Effector memory CD8-positive, alpha-beta T cell (primary cell): ENCODE data around the gene MED13L.

ENCODE experiments used
- ATAC-seq: fragments of 150-1000 bp; cut with Tn5 transposase; replicated peaks from 2 replicates; pipeline ENCODE4 v1.10.0; 2021; ENCODE audit warnings: mild to moderate bottlenecking, moderate library complexity
- DNase-seq, 3 experiments: peaks; one replicate each; pipeline ENCODE4 v3.0.0; 2021
- H3K27ac Mint-ChIP-seq, 2 donors: one replicate each; pipeline ENCODE4 v1.8.0; 2022; ENCODE audit warnings: mild to moderate bottlenecking in 2 of 2, mixed read lengths in 2 of 2, moderate library complexity in 2 of 2
- H3K27me3 Mint-ChIP-seq, 2 donors: one replicate each; pipeline ENCODE4 v1.8.0; 2022; ENCODE audit warnings: mixed read lengths in 2 of 2
- H3K36me3 Mint-ChIP-seq: one replicate; pipeline ENCODE4 v1.8.0; 2022; ENCODE audit warnings: mild to moderate bottlenecking, moderate library complexity, mixed read lengths; ENCODE audit not compliant: insufficient read depth
- H3K4me1 Mint-ChIP-seq, 2 donors: one replicate each; pipeline ENCODE4 v1.8.0; 2022; ENCODE audit warnings: low read depth in 2 of 2, mixed read lengths in 2 of 2
- H3K4me3 Mint-ChIP-seq, 2 donors: one replicate each; pipeline ENCODE4 v1.8.0; 2022; ENCODE audit warnings: mild to moderate bottlenecking in 2 of 2, mixed read lengths in 2 of 2, moderate library complexity in 2 of 2
- H3K9me3 Mint-ChIP-seq, 2 donors: one replicate each; pipeline ENCODE4 v1.8.0; 2022; ENCODE audit warnings: mixed read lengths in 2 of 2

MED13L gene

GRCh38 chr12:116217045-116217735, 60.3 kb downstream of the MED13L start:
- no peaks in the 10 kb centered on the region for H3K36me3 Mint-ChIP-seq
- no peaks in the 10 kb centered on the region for H3K27me3 Mint-ChIP-seq
- DNase-seq: no peak
- peaks cover 42 to 47% of the 10 kb centered on the region in 2 donors for H3K4me1 Mint-ChIP-seq
- no peak for ATAC-seq
- H3K4me3 Mint-ChIP-seq: no peak overlapping the region
- H3K27ac Mint-ChIP-seq: peak overlapping the region in 1 of 2 donors; percentile 39
- H3K9me3 Mint-ChIP-seq: no peaks in the 10 kb centered on the region

GRCh38 chr12:116216022-116216756, 61.3 kb downstream of the MED13L start:
- H3K36me3 Mint-ChIP-seq: no peaks in the 10 kb centered on the region
- H3K4me3 Mint-ChIP-seq: peak overlapping the region in 1 of 2 donors; percentile 3
- no peaks in the 10 kb centered on the region for H3K27me3 Mint-ChIP-seq
- H3K4me1 Mint-ChIP-seq: peaks cover 42 to 47% of the 10 kb centered on the region in 2 donors
- no peaks in the 10 kb centered on the region for H3K9me3 Mint-ChIP-seq
- DNase-seq (no peak), ATAC-seq (no peak)
- H3K27ac Mint-ChIP-seq: peak overlapping the region in 1 of 2 donors; percentile 27

- H3K27ac Mint-ChIP-seq: no peak overlapping the region
- no peaks in the 10 kb centered on the region for H3K9me3 Mint-ChIP-seq
- no peak overlapping the region for H3K4me3 Mint-ChIP-seq
- ATAC-seq: no peak
- H3K27me3 Mint-ChIP-seq: no peaks in the 10 kb centered on the region
- peaks cover 48 to 58% of the 10 kb centered on the region in 2 donors for H3K4me1 Mint-ChIP-seq
- no peaks in the 10 kb centered on the region for H3K36me3 Mint-ChIP-seq
- DNase-seq: no peak
Observed at GRCh38 chr12:116215023-116215422, 62.5 kb downstream of the MED13L start.

- no peak overlapping the region for H3K27ac Mint-ChIP-seq
- DNase-seq (no peak), ATAC-seq (no peak)
- peaks cover 54 to 67% of the 10 kb centered on the region in 2 donors for H3K4me1 Mint-ChIP-seq
- H3K27me3 Mint-ChIP-seq: no peaks in the 10 kb centered on the region
- no peaks in the 10 kb centered on the region for H3K36me3 Mint-ChIP-seq
- no peaks in the 10 kb centered on the region for H3K9me3 Mint-ChIP-seq
- no peak overlapping the region for H3K4me3 Mint-ChIP-seq
Observed at GRCh38 chr12:116213885-116214527, 63.5 kb downstream of the MED13L start.

- ATAC-seq: no peak
- H3K4me1 Mint-ChIP-seq: peaks cover 50 to 64% of the 10 kb centered on the region in 2 donors
- no peaks in the 10 kb centered on the region for H3K36me3 Mint-ChIP-seq
- DNase-seq: no peak
- H3K27me3 Mint-ChIP-seq: no peaks in the 10 kb centered on the region
- H3K27ac Mint-ChIP-seq: no peak overlapping the region
- no peaks in the 10 kb centered on the region for H3K9me3 Mint-ChIP-seq
- H3K4me3 Mint-ChIP-seq: no peak overlapping the region
Observed at GRCh38 chr12:116213014-116213413, 64.5 kb downstream of the MED13L start.

GRCh38 chr12:116210762-116211161, 66.7 kb downstream of the MED13L start:
- DNase-seq (no peak), ATAC-seq (no peak)
- H3K4me1 Mint-ChIP-seq: peaks cover 37 to 53% of the 10 kb centered on the region in 2 donors
- H3K27me3 Mint-ChIP-seq: no peaks in the 10 kb centered on the region
- H3K36me3 Mint-ChIP-seq: no peaks in the 10 kb centered on the region
- peak overlapping the region in 1 of 2 donors; percentile 9 for H3K27ac Mint-ChIP-seq
- no peak overlapping the region for H3K4me3 Mint-ChIP-seq
- no peaks in the 10 kb centered on the region for H3K9me3 Mint-ChIP-seq

GRCh38 chr12:116210131-116210530, 67.4 kb downstream of the MED13L start:
- H3K27ac Mint-ChIP-seq: no peak overlapping the region
- DNase-seq: no peak
- H3K4me3 Mint-ChIP-seq: no peak overlapping the region
- no peak for ATAC-seq
- no peaks in the 10 kb centered on the region for H3K27me3 Mint-ChIP-seq
- no peaks in the 10 kb centered on the region for H3K9me3 Mint-ChIP-seq
- peaks cover 32 to 50% of the 10 kb centered on the region in 2 donors for H3K4me1 Mint-ChIP-seq
- no peaks in the 10 kb centered on the region for H3K36me3 Mint-ChIP-seq

- H3K27ac Mint-ChIP-seq: no peak overlapping the region
Observed at GRCh38 chr12:116209503-116209902, 68.0 kb downstream of the MED13L start.

GRCh38 chr12:116207274-116207673, 70.2 kb downstream of the MED13L start:
- Mint-ChIP-seq H3K27me3 (no peaks in the 10 kb centered on the region), H3K36me3 (no peaks in the 10 kb centered on the region), H3K4me3 (no peak overlapping the region), H3K4me1 (peaks cover 27 to 57% of the 10 kb centered on the region in 2 donors), H3K27ac (no peak overlapping the region), H3K9me3 (no peaks in the 10 kb centered on the region)
- DNase-seq (no peak), ATAC-seq (no peak)

More at GRCh38 chr12:116209503-116209902, 68.0 kb downstream of the MED13L start:
- Mint-ChIP-seq H3K36me3 (no peaks in the 10 kb centered on the region), H3K27me3 (no peaks in the 10 kb centered on the region), H3K9me3 (no peaks in the 10 kb centered on the region), H3K4me3 (no peak overlapping the region), H3K4me1 (peaks cover 32 to 51% of the 10 kb centered on the region in 2 donors)
- ATAC-seq (no peak), DNase-seq (no peak)

GRCh38 chr12:116206828-116207227, 70.7 kb downstream of the MED13L start:
- no peak overlapping the region for H3K4me3 Mint-ChIP-seq
- ATAC-seq (no peak), DNase-seq (no peak)
- no peaks in the 10 kb centered on the region for H3K9me3 Mint-ChIP-seq
- H3K27ac Mint-ChIP-seq: no peak overlapping the region
- no peaks in the 10 kb centered on the region for H3K36me3 Mint-ChIP-seq
- H3K27me3 Mint-ChIP-seq: no peaks in the 10 kb centered on the region
- peaks cover 27 to 58% of the 10 kb centered on the region in 2 donors for H3K4me1 Mint-ChIP-seq

- Mint-ChIP-seq H3K27me3 (no peaks in the 10 kb centered on the region), H3K4me1 (peaks cover 24 to 60% of the 10 kb centered on the region in 2 donors), H3K9me3 (no peaks in the 10 kb centered on the region), H3K27ac (peak overlapping the region in 1 of 2 donors; percentile 64), H3K36me3 (peaks cover 2% of the 10 kb centered on the region), H3K4me3 (no peak overlapping the region)
- ATAC-seq: no peak
- DNase-seq: no peak
Observed at GRCh38 chr12:116204785-116205184, 72.7 kb downstream of the MED13L start.

GRCh38 chr12:116204169-116204568, 73.3 kb downstream of the MED13L start:
- no peaks in the 10 kb centered on the region for H3K27me3 Mint-ChIP-seq
- H3K4me1 Mint-ChIP-seq: peaks cover 22 to 55% of the 10 kb centered on the region in 2 donors
- ATAC-seq: no peak
- H3K36me3 Mint-ChIP-seq: peaks cover 2% of the 10 kb centered on the region
- DNase-seq: no peak
- H3K9me3 Mint-ChIP-seq: no peaks in the 10 kb centered on the region
- peak overlapping the region in 1 of 2 donors; percentile 64 for H3K27ac Mint-ChIP-seq
- H3K4me3 Mint-ChIP-seq: no peak overlapping the region

GRCh38 chr12:116202940-116203339, 74.6 kb downstream of the MED13L start:
- H3K9me3 Mint-ChIP-seq: no peaks in the 10 kb centered on the region
- H3K27ac Mint-ChIP-seq: no peak overlapping the region
- peaks cover 2% of the 10 kb centered on the region for H3K36me3 Mint-ChIP-seq
- H3K4me1 Mint-ChIP-seq: peaks cover 31 to 63% of the 10 kb centered on the region in 2 donors
- DNase-seq (no peak), ATAC-seq (no peak)
- H3K4me3 Mint-ChIP-seq: no peak overlapping the region
- no peaks in the 10 kb centered on the region for H3K27me3 Mint-ChIP-seq
